HG03521 (cell line): Measurements from ENCODE around the gene IGSF5.

ENCODE experiments used
- ATAC-seq: cut with Tn5 transposase; IDR thresholded peaks from one replicate; pipeline ENCODE4 v1.9.1; 2021; ENCODE audit warnings: mild to moderate bottlenecking, moderate library complexity; ENCODE audit not compliant: unreplicated experiment

The IGSF5 gene

GRCh38 chr21:39812983-39813382 lies 68.0 kb downstream of the IGSF5 start:
- no peak for ATAC-seq

GRCh38 chr21:39818557-39818956 lies 73.6 kb downstream of the IGSF5 start:
- ATAC-seq = no peak

GRCh38 chr21:39822042-39822441 lies 77.1 kb downstream of the IGSF5 start:
- no peak for ATAC-seq

- ATAC-seq = no peak
These were observed 80.3 kb downstream of the IGSF5 start for GRCh38 chr21:39825250-39825649.

GRCh38 chr21:39834543-39834942 lies 89.6 kb downstream of the IGSF5 start:
- no peak for ATAC-seq

GRCh38 chr21:39837861-39838359 lies 92.9 kb downstream of the IGSF5 start:
- no peak for ATAC-seq

- no peak for ATAC-seq
These were observed 95.6 kb downstream of the IGSF5 start for GRCh38 chr21:39840373-39841097.

GRCh38 chr21:39842741-39843459 lies 97.9 kb downstream of the IGSF5 start:
- ATAC-seq = no peak

- no peak for ATAC-seq
These were observed 98.5 kb downstream of the IGSF5 start for GRCh38 chr21:39843483-39843882.

GRCh38 chr21:39843916-39844315 lies 98.9 kb downstream of the IGSF5 start:
- ATAC-seq = no peak

GRCh38 chr21:39845571-39846130 lies 100.7 kb downstream of the IGSF5 start:
- no peak for ATAC-seq

- no peak for ATAC-seq
These were observed 102.9 kb downstream of the IGSF5 start for GRCh38 chr21:39847877-39848276.

GRCh38 chr21:39849014-39849655 lies 104.2 kb downstream of the IGSF5 start:
- no peak for ATAC-seq

- ATAC-seq = no peak
These were observed 105.3 kb downstream of the IGSF5 start for GRCh38 chr21:39850333-39850732.

- ATAC-seq = no peak
These were observed 106.1 kb downstream of the IGSF5 start for GRCh38 chr21:39851002-39851618.
